ENCODE results near the gene ITPA. TPM values are rescaled to one million over a fixed set of nuclear protein-coding genes. Genes with fewer than 3 reads are reported as not detected.

ITPA gene
- total RNA-seq, 1 experiment from 2014 or later, result 77.3 TPM

GRCh38 chr20:3172126-3172932 is 37.0 kb upstream of the ITPA start:
- Histone ChIP-seq H2AFZ (ENCODE audit: low read depth, low read length, poor library complexity, severe bottlenecking) (no peak overlapping the region), H3K4me1 (ENCODE audit: control insufficient read depth in 1 of 2, insufficient read depth in 2 of 2, low read length in 2 of 2) (peaks cover 7 to 24% of the 10 kb centered on the region in 2 experiments; a peak in 3 of 4 replicates), H3K4me2 (ENCODE audit: low read length) (peak overlapping the region; percentile 100), H3K79me2 (ENCODE audit: insufficient read depth, low read length) (no peaks in the 10 kb centered on the region), H3K9me2 (ENCODE audit: insufficient read depth) (no peaks in the 10 kb centered on the region), H3K9ac (ENCODE audit: low read length) (no peak overlapping the region), H4K20me1 (ENCODE audit: insufficient read depth) (no peaks in the 10 kb centered on the region), H3K27ac (ENCODE audit: low read depth, low read length) (no peak overlapping the region), H3K9me3 (ENCODE audit: control insufficient read depth in 1 of 2, insufficient read depth in 1 of 2, low read depth in 1 of 2, low read length in 2 of 2) (no peaks in the 10 kb centered on the region), H3K4me3 (replicated peaks in 1 of 2; ENCODE audit: low read depth in 1 of 2, low read length in 2 of 2) (peak overlapping the region; percentile 76 to 89; a peak in 3 of 4 replicates), H3K36me3 (ENCODE audit: control insufficient read depth in 1 of 2, insufficient read depth in 2 of 2, low read length in 2 of 2) (no peaks in the 10 kb centered on the region), H3K27me3 (ENCODE audit: insufficient read depth, low read length) (no peaks in the 10 kb centered on the region)
- ATAC-seq (no peak), DNase-seq (ENCODE audit: low read depth, low spot score) (no peak)
- RAD21 ChIA-PET (ENCODE audit: low non-redundant PET in 1 of 2, low total read pairs in 2 of 2, uncharacterized antibody in 2 of 2, unreplicated experiment in 2 of 2), result interaction anchor here in 1 of 2 experiments (1.6 kb wide), 1 partner anchor 12 kb away, joined by 3 read pairs; the partner anchor contains the start of genes FASTKD5 and UBOX5
- CTCF ChIA-PET, result no interaction called here
- TF ChIP-seq TCF7L2 (IDR thresholded peaks at IDR 0.05; ENCODE audit: borderline replicate concordance, extremely low read depth, insufficient read depth, insufficient read length) (no peak), MAX (IDR thresholded peaks at IDR 0.05) (no peak), ZNF274 (IDR thresholded peaks at IDR 0.05; ENCODE audit: low read depth, low read length) (no peak), RAD21 (IDR thresholded peaks at IDR 0.05; ENCODE audit: low read depth) (no peak), EGR1 (IDR thresholded peaks at IDR 0.05; ENCODE audit: low read depth) (no peak), SRF (IDR thresholded peaks at IDR 0.05; ENCODE audit: low read depth) (no peak)
- TF ChIP-seq, protein P1, sequence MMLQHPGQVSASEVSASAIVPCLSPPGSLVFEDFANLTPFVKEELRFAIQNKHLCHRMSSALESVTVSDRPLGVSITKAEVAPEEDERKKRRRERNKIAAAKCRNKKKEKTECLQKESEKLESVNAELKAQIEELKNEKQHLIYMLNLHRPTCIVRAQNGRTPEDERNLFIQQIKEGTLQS (IDR thresholded peaks at IDR 0.05), result no peak
- intact Hi-C loops (cut with micrococcal nuclease), result no loop called here
- no TSS peak for BruUV-seq (replicated peaks)
- POLR2A ChIA-PET, result no interaction called here

All from HCT116 (cell line).